Progenitor cell of endocrine pancreas (in vitro differentiated cells): Measurements from ENCODE around the gene MOB3C. TPM values are rescaled to one million over a fixed set of nuclear protein-coding genes. Genes with fewer than 3 reads are reported as not detected.

Experiments
- DNase-seq: peaks from one replicate; pipeline ENCODE4 v3.0.0; 2021; ENCODE audit warnings: low spot score; ENCODE audit not compliant: unreplicated experiment
- H3K27ac Mint-ChIP-seq: 2 replicates; pipeline ENCODE4 v1.8.0; 2021; ENCODE audit warnings: mild to moderate bottlenecking, moderate library complexity, mixed read lengths
- H3K27me3 Mint-ChIP-seq: 2 replicates; pipeline ENCODE4 v1.8.0; 2021; ENCODE audit warnings: mixed read lengths
- H3K36me3 Mint-ChIP-seq: 2 replicates; pipeline ENCODE4 v1.8.0; 2022; ENCODE audit warnings: mixed read lengths; ENCODE audit not compliant: insufficient read depth
- H3K4me1 Mint-ChIP-seq: 2 replicates; pipeline ENCODE4 v1.8.0; 2021; ENCODE audit warnings: low read depth, mixed read lengths
- H3K4me3 Mint-ChIP-seq: 2 replicates; pipeline ENCODE4 v1.8.0; 2021; ENCODE audit warnings: low read depth, mild to moderate bottlenecking, moderate library complexity, mixed read lengths
- H3K9me3 Mint-ChIP-seq: 2 replicates; pipeline ENCODE4 v1.8.0; 2021; ENCODE audit warnings: low read depth, mixed read lengths
- total RNA-seq: library from RNA; stranded (reverse); gene quantifications from 2 replicates; pipeline ENCODE4 v1.2.1, GENCODE V29; 2021
- TF ChIP-seq, protein P1 (sequence below): fragments of 200-600 bp; sonication (generic); IDR thresholded peaks from one replicate; pipeline ENCODE4 v1.5.0; 2021; ENCODE audit warnings: antibody characterized with exemption, mild to moderate bottlenecking; ENCODE audit not compliant: unreplicated experiment

Gene MOB3C
- total RNA-seq, 1 donor from 2014 or later, result 5.5 TPM

DNA sequence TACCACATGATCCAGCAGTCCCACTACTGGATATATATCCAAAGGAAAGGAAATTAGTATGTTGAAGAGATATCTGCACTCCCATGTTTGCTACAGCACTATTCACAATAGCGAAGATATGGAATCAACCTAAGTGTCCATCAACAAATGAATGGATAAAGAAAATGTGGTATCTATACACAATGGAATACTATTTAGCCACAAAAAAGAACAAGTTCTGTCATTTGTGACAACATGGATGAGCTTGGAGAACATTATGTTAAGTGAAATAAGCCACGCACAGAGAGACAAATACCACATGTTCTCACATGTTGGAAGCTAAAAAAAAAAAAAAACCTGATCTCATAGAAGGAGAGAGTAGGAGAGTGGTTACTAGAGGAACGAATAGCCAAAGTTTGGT, 33.9 kb upstream of the MOB3C start:
- H3K4me3 Mint-ChIP-seq, result no peak overlapping the region
- H3K9me3 Mint-ChIP-seq, result peaks cover 6% of the 10 kb centered on the region
- peaks cover 50% of the 10 kb centered on the region for H3K36me3 Mint-ChIP-seq
- no peak for DNase-seq
- no peaks in the 10 kb centered on the region for H3K27me3 Mint-ChIP-seq
- TF ChIP-seq, protein P1, sequence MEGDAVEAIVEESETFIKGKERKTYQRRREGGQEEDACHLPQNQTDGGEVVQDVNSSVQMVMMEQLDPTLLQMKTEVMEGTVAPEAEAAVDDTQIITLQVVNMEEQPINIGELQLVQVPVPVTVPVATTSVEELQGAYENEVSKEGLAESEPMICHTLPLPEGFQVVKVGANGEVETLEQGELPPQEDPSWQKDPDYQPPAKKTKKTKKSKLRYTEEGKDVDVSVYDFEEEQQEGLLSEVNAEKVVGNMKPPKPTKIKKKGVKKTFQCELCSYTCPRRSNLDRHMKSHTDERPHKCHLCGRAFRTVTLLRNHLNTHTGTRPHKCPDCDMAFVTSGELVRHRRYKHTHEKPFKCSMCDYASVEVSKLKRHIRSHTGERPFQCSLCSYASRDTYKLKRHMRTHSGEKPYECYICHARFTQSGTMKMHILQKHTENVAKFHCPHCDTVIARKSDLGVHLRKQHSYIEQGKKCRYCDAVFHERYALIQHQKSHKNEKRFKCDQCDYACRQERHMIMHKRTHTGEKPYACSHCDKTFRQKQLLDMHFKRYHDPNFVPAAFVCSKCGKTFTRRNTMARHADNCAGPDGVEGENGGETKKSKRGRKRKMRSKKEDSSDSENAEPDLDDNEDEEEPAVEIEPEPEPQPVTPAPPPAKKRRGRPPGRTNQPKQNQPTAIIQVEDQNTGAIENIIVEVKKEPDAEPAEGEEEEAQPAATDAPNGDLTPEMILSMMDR, result no peak
- no peak overlapping the region for H3K27ac Mint-ChIP-seq
- H3K4me1 Mint-ChIP-seq, result no peaks in the 10 kb centered on the region

- no peak for DNase-seq
- TF ChIP-seq, protein P1, result no peak
- H3K9me3 Mint-ChIP-seq, result peaks cover 6% of the 10 kb centered on the region
- H3K4me3 Mint-ChIP-seq, result no peak overlapping the region
- H3K27ac Mint-ChIP-seq, result no peak overlapping the region
- H3K4me1 Mint-ChIP-seq, result no peaks in the 10 kb centered on the region
- no peaks in the 10 kb centered on the region for H3K27me3 Mint-ChIP-seq
- H3K36me3 Mint-ChIP-seq, result peaks cover 46% of the 10 kb centered on the region
These were observed 33.2 kb upstream of the MOB3C start for GRCh38 chr1:46649764-46650163.

GRCh38 chr1:46647611-46648010, 31.0 kb upstream of the MOB3C start:
- peaks cover 43% of the 10 kb centered on the region for H3K36me3 Mint-ChIP-seq
- H3K27ac Mint-ChIP-seq, result no peak overlapping the region
- H3K27me3 Mint-ChIP-seq, result no peaks in the 10 kb centered on the region
- no peak overlapping the region for H3K4me3 Mint-ChIP-seq
- TF ChIP-seq, protein P1, result no peak
- no peak for DNase-seq
- H3K4me1 Mint-ChIP-seq, result no peaks in the 10 kb centered on the region
- H3K9me3 Mint-ChIP-seq, result peaks cover 6% of the 10 kb centered on the region

DNA sequence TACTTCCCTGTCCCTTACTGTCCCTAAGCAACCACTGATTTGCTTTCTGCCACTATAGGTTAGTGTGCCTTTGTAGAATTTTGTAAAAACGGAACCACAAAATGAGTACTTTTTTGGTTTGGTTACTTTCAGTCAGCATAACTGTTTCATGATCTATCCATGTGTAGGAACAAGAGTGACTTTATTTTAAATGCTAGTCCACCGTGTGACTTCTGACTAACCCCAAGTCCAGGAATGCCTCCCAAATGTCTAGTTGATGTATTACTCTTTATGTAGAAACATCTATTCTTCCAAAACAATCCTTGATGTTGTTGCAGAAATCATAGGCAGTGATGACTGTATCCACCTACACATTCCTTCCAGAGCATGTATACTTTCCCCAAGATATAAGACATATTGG, 30.2 kb upstream of the MOB3C start:
- H3K36me3 Mint-ChIP-seq, result peaks cover 43% of the 10 kb centered on the region
- TF ChIP-seq, protein P1, result no peak
- H3K27ac Mint-ChIP-seq, result no peak overlapping the region
- H3K4me1 Mint-ChIP-seq, result no peaks in the 10 kb centered on the region
- DNase-seq, result no peak
- no peak overlapping the region for H3K4me3 Mint-ChIP-seq
- peaks cover 6% of the 10 kb centered on the region for H3K9me3 Mint-ChIP-seq
- no peaks in the 10 kb centered on the region for H3K27me3 Mint-ChIP-seq

- TF ChIP-seq, protein P1, result no peak
- no peaks in the 10 kb centered on the region for H3K27me3 Mint-ChIP-seq
- H3K27ac Mint-ChIP-seq, result no peak overlapping the region
- no peaks in the 10 kb centered on the region for H3K4me1 Mint-ChIP-seq
- peaks cover 44% of the 10 kb centered on the region for H3K36me3 Mint-ChIP-seq
- H3K4me3 Mint-ChIP-seq, result no peak overlapping the region
- DNase-seq, result no peak
- peaks cover 6% of the 10 kb centered on the region for H3K9me3 Mint-ChIP-seq
These were observed 29.7 kb upstream of the MOB3C start for GRCh38 chr1:46646331-46646730.
